Measurements from ENCODE around the gene AATF.

DNA sequence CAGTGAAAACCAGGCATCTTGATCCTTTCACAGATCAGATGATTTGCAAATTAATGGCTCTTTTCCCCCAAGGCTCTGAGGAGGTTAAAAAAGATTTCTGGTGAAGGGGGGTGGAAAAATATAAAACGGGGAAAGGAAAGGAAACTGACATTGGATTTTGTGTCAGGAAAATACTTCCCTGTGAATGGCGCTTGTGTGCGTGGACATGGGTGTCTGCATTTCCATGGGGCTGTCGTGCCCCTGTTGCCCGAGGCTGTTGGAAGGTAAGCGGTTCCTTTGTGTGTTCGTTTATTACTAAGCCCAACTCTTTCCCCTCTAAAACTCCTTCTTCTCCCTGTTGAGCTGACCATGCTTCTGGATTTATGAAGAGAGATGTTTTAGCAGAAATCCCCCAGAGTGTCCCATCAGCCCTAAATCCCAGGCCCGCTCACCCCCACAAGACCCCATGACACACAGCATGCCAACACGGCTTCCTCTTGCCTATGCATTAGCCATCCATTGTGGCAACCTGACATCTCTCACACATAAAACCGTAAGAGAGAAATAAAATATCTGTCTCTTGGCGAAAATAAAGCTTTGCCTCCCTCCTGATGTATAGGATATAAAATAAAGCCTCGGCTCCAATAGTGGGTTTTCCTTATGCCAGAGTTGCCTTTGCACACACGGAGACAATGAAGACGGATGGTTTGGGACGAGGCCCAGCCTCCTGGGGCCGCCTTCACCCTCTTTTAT is 18.7 kb upstream of the AATF start:
- TF ChIP-seq, protein P1, sequence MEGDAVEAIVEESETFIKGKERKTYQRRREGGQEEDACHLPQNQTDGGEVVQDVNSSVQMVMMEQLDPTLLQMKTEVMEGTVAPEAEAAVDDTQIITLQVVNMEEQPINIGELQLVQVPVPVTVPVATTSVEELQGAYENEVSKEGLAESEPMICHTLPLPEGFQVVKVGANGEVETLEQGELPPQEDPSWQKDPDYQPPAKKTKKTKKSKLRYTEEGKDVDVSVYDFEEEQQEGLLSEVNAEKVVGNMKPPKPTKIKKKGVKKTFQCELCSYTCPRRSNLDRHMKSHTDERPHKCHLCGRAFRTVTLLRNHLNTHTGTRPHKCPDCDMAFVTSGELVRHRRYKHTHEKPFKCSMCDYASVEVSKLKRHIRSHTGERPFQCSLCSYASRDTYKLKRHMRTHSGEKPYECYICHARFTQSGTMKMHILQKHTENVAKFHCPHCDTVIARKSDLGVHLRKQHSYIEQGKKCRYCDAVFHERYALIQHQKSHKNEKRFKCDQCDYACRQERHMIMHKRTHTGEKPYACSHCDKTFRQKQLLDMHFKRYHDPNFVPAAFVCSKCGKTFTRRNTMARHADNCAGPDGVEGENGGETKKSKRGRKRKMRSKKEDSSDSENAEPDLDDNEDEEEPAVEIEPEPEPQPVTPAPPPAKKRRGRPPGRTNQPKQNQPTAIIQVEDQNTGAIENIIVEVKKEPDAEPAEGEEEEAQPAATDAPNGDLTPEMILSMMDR (IDR thresholded peaks at IDR 0.05; ENCODE audit: poor library complexity, severe bottlenecking) = no peak
- TF ChIP-seq RAD21 (conservative IDR thresholded peaks at IDR 0.05) (no peak), POLR2AphosphoS5 (IDR thresholded peaks at IDR 0.05) (no peak), EZH2 (IDR thresholded peaks at IDR 0.05; ENCODE audit: borderline replicate concordance, insufficient read depth, low read length, poor library complexity, severe bottlenecking) (no peak), SMC3 (conservative IDR thresholded peaks at IDR 0.05; ENCODE audit: poor library complexity) (no peak), EP300 (conservative IDR thresholded peaks at IDR 0.05; ENCODE audit: poor library complexity, severe bottlenecking) (no peak)
